Frontal cortex (tissue), 4 donors: Measurements from ENCODE around the gene USP48. TPM values are rescaled to one million over a fixed set of nuclear protein-coding genes. Genes with fewer than 3 reads are reported as not detected.

ENCODE experiments used
- DNase-seq, 2 donors: peaks; one replicate each; pipeline ENCODE4 v3.0.0; 2012; ENCODE audit warnings: low spot score in 2 of 2
- FAIRE-seq: peaks from 2 replicates; lab custom pipeline; 2012; peaks lifted over from hg19 to GRCh38; lab: Jason Lieb, UNC
- total RNA-seq: library from RNA; depleted of rRNA; stranded (reverse); fragments of >200 nt; gene quantifications from one replicate; pipeline ENCODE4 v1.2.3, GENCODE V29; 2014
- donor health status: control.
- donor health status: control.
- donor health status: control.

USP48 gene
- total RNA-seq, 1 donor from 2014 or later = 58.7 TPM

- FAIRE-seq = no peak
- DNase-seq = no peak
These were observed 30.8 kb downstream of the USP48 start for GRCh38 chr1:21752186-21752585.

- DNase-seq = no peak
- FAIRE-seq = no peak
These were observed 31.7 kb downstream of the USP48 start for GRCh38 chr1:21751281-21751680.

GRCh38 chr1:21750841-21751240 is 32.1 kb downstream of the USP48 start:
- FAIRE-seq (no peak), DNase-seq (no peak)

GRCh38 chr1:21749859-21750468 is 33.0 kb downstream of the USP48 start:
- DNase-seq (no peak), FAIRE-seq (no peak)

GRCh38 chr1:21749109-21749508 is 33.8 kb downstream of the USP48 start:
- FAIRE-seq = no peak

GRCh38 chr1:21743476-21743875 is 39.5 kb downstream of the USP48 start:
- no peak for DNase-seq
- FAIRE-seq = no peak

More at GRCh38 chr1:21749109-21749508, 33.8 kb downstream of the USP48 start:
- no peak for DNase-seq

GRCh38 chr1:21742578-21742977 is 40.4 kb downstream of the USP48 start:
- DNase-seq (no peak), FAIRE-seq (no peak)

- FAIRE-seq = no peak
- DNase-seq = no peak
These were observed 41.7 kb downstream of the USP48 start for GRCh38 chr1:21741206-21741605.

- DNase-seq (no peak), FAIRE-seq (no peak)
These were observed 46.1 kb downstream of the USP48 start for GRCh38 chr1:21736876-21737275.

GRCh38 chr1:21736011-21736410 is 46.9 kb downstream of the USP48 start:
- DNase-seq (no peak), FAIRE-seq (no peak)

GRCh38 chr1:21734526-21734925 is 48.4 kb downstream of the USP48 start:
- no peak for FAIRE-seq

GRCh38 chr1:21732664-21733063 is 50.3 kb downstream of the USP48 start:
- FAIRE-seq (no peak), DNase-seq (no peak)

More at GRCh38 chr1:21734526-21734925, 48.4 kb downstream of the USP48 start:
- DNase-seq = no peak

- DNase-seq (no peak), FAIRE-seq (no peak)
These were observed 57.1 kb downstream of the USP48 start for GRCh38 chr1:21725748-21726392.

- FAIRE-seq = no peak
These were observed 58.4 kb downstream of the USP48 start for GRCh38 chr1:21724570-21724969.

GRCh38 chr1:21724098-21724497 is 58.9 kb downstream of the USP48 start:
- no peak for FAIRE-seq
- DNase-seq = no peak

More at GRCh38 chr1:21724570-21724969, 58.4 kb downstream of the USP48 start:
- DNase-seq = no peak

- FAIRE-seq = no peak
These were observed 61.5 kb downstream of the USP48 start for GRCh38 chr1:21721295-21721985.

GRCh38 chr1:21716169-21716568 is 66.8 kb downstream of the USP48 start:
- no peak for FAIRE-seq
- DNase-seq = no peak

More at GRCh38 chr1:21721295-21721985, 61.5 kb downstream of the USP48 start:
- no peak for DNase-seq

GRCh38 chr1:21707891-21708290 is 75.1 kb downstream of the USP48 start:
- no peak for FAIRE-seq
- no peak for DNase-seq

GRCh38 chr1:21707086-21707840 is 75.7 kb downstream of the USP48 start:
- DNase-seq (no peak), FAIRE-seq (no peak)

- DNase-seq = peak in 1 of 2 donors; percentile 31
- FAIRE-seq = no peak
These were observed 76.7 kb downstream of the USP48 start for GRCh38 chr1:21706151-21706835.
